Right forelimb (tissue), 1 donor: Measurements from ENCODE around the gene ETV1.

ENCODE experiments used
- DNase-seq: peaks from one replicate; pipeline ENCODE4 v3.0.0-alpha.2; 2018

Gene ETV1

DNA sequence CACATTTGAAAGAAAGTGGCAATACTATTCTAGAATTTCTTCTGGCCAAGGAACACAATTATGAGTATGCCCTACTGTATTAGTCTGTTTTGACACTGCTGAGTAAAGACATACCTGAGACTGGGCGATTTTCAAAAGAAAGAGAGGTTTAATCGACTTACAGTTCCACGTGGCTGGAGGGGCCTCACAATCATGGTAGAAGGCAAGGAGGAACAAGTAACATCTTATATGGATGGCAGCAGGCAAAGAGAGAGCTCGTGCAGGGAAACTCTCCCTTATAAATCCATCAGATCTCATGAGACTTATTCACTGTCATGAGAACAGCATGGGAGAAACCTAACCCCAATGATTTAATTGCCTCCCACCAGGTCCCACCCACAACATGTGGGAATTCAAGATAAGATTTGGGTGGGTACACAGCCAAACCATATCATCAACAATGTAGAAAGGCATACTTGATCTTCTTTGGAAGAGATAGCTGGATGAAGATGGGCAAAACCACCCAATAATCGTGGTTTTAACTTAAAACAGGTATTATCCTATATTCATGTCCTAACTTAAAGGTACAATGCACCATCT lies 113.9 kb downstream of the ETV1 start:
- DNase-seq = no peak

DNA sequence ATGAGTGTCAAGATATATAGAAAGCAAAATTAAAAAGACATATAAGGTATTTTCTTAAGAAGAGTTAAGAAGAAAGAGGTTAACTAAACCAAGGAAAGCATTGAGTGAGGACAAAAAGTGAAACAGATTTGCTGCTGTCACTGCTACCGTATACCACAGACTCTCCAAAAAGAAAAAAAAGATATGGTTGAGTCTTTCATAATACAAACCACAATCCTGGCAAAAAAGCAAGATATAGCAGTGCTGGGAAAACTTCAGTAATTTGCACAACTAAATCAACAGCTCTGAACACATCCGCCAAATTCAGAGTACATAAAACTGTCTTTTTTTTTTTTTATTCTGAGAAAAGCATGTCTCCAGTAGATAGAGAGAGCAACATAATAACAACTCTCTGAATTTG lies 114.7 kb downstream of the ETV1 start:
- DNase-seq = no peak

DNA sequence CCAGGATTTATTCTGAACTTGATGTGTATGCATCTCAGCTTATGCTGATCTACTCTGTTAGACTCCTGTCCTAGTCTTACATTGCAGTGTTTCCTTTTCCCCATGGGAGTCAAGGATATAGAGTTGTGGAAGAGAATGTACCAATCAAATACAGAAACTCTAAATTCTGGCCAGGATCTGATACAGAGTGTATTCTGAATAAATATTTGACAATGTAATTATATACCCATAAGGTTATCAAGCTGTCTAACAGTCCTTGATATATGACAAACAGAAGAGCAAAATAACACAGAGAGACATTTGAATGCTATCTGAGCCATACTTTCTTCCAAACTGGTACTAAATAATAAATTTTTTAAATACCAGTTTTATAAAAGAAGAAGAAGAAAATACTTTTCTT lies 116.8 kb downstream of the ETV1 start:
- DNase-seq = no peak

DNA sequence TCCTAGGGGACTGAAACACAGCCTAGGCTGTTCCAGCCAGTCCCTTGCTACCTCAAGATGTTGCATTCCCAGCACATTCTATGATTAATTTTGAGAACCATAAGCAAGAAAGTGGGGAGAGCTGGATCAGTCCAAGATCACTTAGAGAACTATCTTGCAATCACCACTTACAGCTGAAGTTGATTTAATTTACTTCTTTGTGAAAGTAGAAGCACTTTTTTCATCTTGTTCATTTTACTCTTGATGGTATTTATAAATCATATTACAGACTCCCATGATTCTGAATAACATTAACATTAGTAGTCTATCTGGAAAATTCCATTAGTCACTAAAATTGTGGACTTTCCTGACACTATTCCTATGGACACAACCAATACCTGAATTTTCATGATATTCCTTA lies 118.5 kb downstream of the ETV1 start:
- no peak for DNase-seq

DNA sequence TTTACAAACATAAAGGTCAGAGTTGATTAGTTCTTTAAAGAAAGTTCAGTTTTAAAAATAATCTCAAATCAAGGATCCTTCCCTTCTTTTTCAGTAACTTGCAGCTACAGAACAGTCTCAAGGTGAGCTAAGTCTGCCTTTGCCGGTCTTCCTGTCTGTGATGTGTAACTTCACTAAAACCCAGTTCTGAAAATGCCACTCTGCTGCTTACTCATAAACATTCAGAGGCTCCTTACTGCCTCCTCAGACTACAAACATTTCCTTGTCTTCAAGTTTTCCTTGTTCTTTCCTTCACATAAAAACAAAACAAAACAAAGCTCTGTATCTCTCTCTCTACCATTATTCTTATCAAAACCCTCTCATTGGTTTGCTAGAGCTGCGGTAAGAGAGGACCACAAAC lies 128.7 kb downstream of the ETV1 start:
- no peak for DNase-seq

DNA sequence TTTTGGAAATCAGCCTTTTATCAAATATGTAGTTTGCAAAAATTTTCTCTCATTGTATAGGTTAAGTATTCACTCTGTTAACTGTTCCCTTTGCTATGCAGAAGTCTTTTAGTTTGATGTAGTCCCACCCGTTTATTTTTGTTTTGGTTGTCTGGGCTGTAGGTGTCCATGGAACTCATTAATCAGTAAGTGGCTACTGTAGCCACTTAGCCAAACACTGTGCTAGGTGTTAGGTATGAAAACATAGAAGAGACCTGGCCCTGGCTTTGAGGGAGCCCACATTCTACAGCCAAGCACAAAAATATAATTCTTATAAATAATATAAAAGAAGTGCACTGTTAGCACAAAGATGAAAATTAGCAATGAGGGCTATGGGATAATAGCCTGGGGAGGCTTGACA lies 133.5 kb downstream of the ETV1 start:
- no peak for DNase-seq

DNA sequence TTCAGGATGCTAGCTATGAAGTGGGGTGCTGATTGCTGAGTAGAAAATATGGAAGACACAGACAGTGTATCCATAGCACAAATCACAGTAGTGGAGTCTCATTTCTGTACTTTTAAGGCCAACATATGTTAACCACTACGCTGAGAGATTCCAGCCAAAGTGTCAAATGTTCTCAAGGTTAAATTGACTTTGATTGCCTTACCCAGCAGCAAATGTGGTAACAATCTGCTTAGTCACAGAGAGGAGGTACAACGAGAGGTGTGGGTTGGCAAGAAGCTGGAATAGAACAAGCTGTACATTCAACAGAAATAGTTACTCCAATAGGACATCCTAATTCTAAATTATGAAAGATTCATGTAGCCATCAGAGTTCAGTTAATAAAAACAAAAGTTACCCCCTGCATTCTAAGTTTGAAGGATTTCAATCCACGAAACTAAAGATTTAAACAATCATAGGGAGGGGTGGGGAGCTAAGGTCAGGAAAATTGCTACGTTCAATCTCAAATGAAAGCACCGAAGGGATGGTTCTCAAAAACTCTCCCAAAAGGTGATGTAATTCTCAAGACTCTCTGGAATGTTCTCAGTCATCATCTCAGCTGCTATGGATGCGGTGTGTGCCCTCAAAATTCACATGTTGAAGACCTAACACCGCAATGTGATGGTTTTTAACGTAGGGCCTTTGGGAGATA lies 137.0 kb downstream of the ETV1 start:
- DNase-seq = no peak

DNA sequence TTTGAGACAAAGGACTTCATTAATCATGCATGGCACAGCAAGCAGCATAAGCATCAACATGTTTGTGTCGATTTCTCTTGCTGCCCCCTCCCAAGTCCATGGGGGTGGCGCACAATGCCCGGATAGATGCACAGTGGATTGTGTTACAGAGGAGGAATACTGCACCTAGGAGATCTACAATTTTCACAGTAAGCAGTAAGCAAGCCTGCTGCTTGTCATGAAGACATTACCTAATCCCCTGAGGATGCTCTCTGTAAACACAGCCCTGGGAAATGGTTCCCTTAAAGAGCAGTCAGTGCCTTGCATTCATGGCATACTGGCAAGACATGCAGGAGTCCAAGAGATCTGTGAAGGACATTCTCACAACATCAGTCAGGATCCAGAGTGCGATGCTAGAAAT lies 137.7 kb downstream of the ETV1 start:
- no peak for DNase-seq

- DNase-seq = no peak
Observed at GRCh38 chr7:13850185-13850752, 139.2 kb downstream of the ETV1 start.

- DNase-seq = no peak
Observed at GRCh38 chr7:13849163-13849892, 140.1 kb downstream of the ETV1 start.

DNA sequence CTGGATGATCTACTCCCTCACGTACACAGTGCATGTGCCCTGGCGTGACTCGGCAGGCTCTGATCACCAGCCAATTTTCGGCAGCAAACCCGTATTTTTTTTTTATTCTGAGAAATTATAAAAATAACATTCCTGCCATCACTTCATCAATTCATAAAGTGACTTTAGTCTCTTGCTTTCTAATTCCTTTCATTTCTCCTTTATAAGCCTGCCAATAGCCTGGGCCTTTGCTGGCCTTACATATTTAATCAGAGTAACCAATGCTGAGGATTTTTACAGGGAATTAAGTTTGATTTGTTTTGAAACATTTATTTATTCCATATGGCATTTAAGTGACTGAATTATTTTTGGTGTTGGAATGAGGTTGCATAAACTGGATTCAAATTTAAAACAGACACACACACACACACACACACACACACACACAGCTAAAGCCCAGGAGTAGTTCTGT lies 140.8 kb downstream of the ETV1 start:
- no peak for DNase-seq

DNA sequence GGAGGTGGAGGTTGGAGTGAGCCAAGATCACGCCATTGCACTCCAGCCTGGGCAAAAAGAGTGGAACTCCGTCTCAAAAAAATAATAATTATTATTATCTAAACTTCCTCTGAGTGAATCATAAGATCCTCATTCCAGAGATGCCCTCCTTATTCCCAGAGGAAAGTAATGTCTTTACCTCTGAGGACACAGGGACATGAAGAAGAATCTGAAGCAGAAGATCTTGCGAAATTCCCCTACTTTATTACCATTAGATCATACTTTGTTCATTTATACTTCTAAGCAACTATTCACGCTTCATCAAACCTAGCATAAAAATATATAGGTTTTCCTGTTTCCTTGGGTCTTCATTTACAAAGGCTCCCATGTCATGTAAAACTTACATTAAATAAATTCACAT lies 143.1 kb downstream of the ETV1 start:
- no peak for DNase-seq

DNA sequence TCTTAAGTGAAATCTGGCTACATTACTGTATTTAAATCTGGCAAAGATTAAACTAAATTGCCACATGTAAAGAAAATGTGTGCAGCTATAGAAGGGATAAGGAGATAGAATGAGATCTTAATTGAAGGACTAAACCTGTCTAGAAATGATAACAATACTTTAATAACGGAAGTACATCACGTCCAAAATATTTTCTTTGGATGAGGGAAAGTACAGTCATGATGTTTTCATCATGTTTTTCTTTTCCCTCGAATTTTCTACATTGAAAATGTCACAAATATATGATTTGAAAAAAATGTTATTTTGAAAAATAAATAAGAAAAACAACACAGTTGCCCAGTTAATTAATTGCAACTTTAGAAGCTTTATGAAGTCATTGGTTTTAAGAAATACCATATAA lies 143.9 kb downstream of the ETV1 start:
- DNase-seq = no peak

DNA sequence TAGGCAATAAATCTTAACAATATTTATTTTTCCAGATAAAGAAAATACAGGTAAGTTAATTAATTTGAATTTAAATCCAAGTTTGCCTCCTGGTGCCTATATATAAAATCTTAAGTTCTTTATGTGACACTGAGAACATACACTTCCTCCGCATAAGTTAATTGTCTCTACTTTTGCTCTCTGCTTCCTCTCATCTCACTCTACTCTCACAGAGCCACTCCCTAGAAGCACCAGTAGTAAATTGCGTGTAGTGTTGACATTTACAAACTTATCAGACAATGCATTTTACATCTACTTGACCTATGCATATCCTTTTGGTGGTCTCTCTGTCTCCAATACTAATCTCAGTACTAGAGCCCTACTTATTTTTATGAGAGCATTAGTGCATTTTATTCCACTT lies 144.5 kb downstream of the ETV1 start:
- DNase-seq = no peak

- no peak for DNase-seq
Observed at GRCh38 chr7:13841284-13841683, 148.2 kb downstream of the ETV1 start.
